Endothelial cell of umbilical vein (primary cell): ENCODE measurements around the gene KCNQ2. TPM values are rescaled to one million over a fixed set of nuclear protein-coding genes. Genes with fewer than 3 reads are reported as not detected.

Experiments used
- BruUV-seq: library from RNA; stranded (reverse); fragments of 400-500 nt; replicated peaks from 2 replicates; lab custom pipeline; 2021; lab: Mats Ljungman, UMichigan
- CTCF ChIA-PET: fragments of 300-600, 350-600 bp; sonication (Branson Sonifier 250); formaldehyde crosslinking; loops from one replicate; lab custom pipeline; 2021; ENCODE audit warnings: antibody characterized with exemption, inconsistent platforms; lab: Charles Lee
- POLR2A ChIA-PET: fragments of 300-600, 350-600 bp; sonication (Branson Sonifier 250); formaldehyde crosslinking; loops from one replicate; lab custom pipeline; 2021; ENCODE audit warnings: antibody characterized with exemption, inconsistent platforms; lab: Charles Lee
- DNase-seq: peaks from one replicate; pipeline ENCODE4 v3.0.0-alpha.2; 2011; ENCODE audit warnings: low read depth, low spot score
- FAIRE-seq: peaks from 2 replicates; lab custom pipeline; 2011; peaks lifted over from hg19 to GRCh38; lab: Jason Lieb, UNC
- H2AFZ ChIP-seq: 2 replicates; pipeline ENCODE4 v1.6.0; 2012; ENCODE audit warnings: low read depth, low read length, control low read depth, inconsistent platforms
- H3K27ac ChIP-seq: 2 replicates; pipeline ENCODE4 v1.5.1; 2011; ENCODE audit warnings: low read depth, mild to moderate bottlenecking, control low read depth, low read length, moderate library complexity; ENCODE audit not compliant: insufficient read depth
- H3K27me3 ChIP-seq, 2 experiments: 2 replicates each; pipeline versions ENCODE4 v1.6.0 to v1.6.1; 2011; ENCODE audit warnings: low read length in 2 of 2, mixed read lengths in 1 of 2; ENCODE audit not compliant: control insufficient read depth in 2 of 2, insufficient read depth in 2 of 2
- H3K36me3 ChIP-seq, 2 experiments: 2 replicates in 1 of 2; 3 replicates in 1 of 2; pipeline ENCODE4 v1.5.1; 2011; ENCODE audit warnings: low read length in 2 of 2, mild to moderate bottlenecking in 1 of 2, moderate library complexity in 1 of 2; ENCODE audit not compliant: control insufficient read depth in 2 of 2, insufficient read depth in 2 of 2; ENCODE audit errors: extremely low read depth in 1 of 2
- H3K4me1 ChIP-seq: 3 replicates; pipeline ENCODE4 v1.5.1; 2011; ENCODE audit warnings: mild to moderate bottlenecking, low read length; ENCODE audit not compliant: control insufficient read depth, insufficient read depth; ENCODE audit errors: extremely low read depth
- H3K4me2 ChIP-seq: 2 replicates; pipeline ENCODE4 v1.6.1; 2011; ENCODE audit warnings: low read length, control low read depth, mixed read lengths; ENCODE audit not compliant: insufficient read depth
- H3K4me3 ChIP-seq, 3 experiments: fragments of 200-600 bp in 1 of 3; sonication (generic), shearing (Covaris generic) in 1 of 3; replicated peaks in 1 of 3; 2 replicates each; pipeline ENCODE4 v1.5.1; 2011 to 2016; ENCODE audit warnings: control low read depth in 3 of 3, low read length in 3 of 3, mild to moderate bottlenecking in 2 of 3, inconsistent platforms in 1 of 3, low read depth in 1 of 3, moderate library complexity in 1 of 3; ENCODE audit not compliant: insufficient read depth in 1 of 3
- H3K79me2 ChIP-seq: 2 replicates; pipeline ENCODE4 v1.6.0; 2012; ENCODE audit warnings: low read length, inconsistent platforms; ENCODE audit not compliant: control insufficient read depth, insufficient read depth
- H3K9ac ChIP-seq: replicated peaks from 2 replicates; pipeline ENCODE3; 2011; ENCODE audit warnings: low read length, control low read depth; ENCODE audit not compliant: insufficient read depth; ENCODE audit errors: extremely low read depth
- H3K9me1 ChIP-seq: replicated peaks from 3 replicates; pipeline ENCODE4 v1.6.0; 2011; ENCODE audit warnings: mild to moderate bottlenecking, low read length; ENCODE audit not compliant: control insufficient read depth, insufficient read depth; ENCODE audit errors: extremely low read depth
- H3K9me3 ChIP-seq: replicated peaks from 2 replicates; pipeline ENCODE4 v1.5.1; 2012; ENCODE audit warnings: low read length, inconsistent platforms; ENCODE audit not compliant: control insufficient read depth, insufficient read depth
- H4K20me1 ChIP-seq: replicated peaks from 2 replicates; pipeline ENCODE3; 2011; ENCODE audit warnings: mild to moderate bottlenecking, low read length; ENCODE audit not compliant: control insufficient read depth, insufficient read depth; ENCODE audit errors: extremely low read depth
- EZH2 ChIP-seq: IDR thresholded peaks from 2 replicates; pipeline ENCODE4 v1.6.1; 2012; ENCODE audit warnings: borderline replicate concordance, low read depth, mild to moderate bottlenecking, moderate library complexity, low read length, inconsistent platforms; ENCODE audit not compliant: severe bottlenecking
- FOS ChIP-seq: IDR thresholded peaks from 2 replicates; pipeline ENCODE4 v1.6.1; 2011; ENCODE audit warnings: mild to moderate bottlenecking, low read length, moderate library complexity, borderline replicate concordance; ENCODE audit not compliant: insufficient read depth
- GATA2 ChIP-seq: IDR thresholded peaks from 2 replicates; pipeline ENCODE4 v1.7.0; 2011; ENCODE audit warnings: low read depth, mild to moderate bottlenecking, moderate library complexity, mixed read lengths, low read length; ENCODE audit not compliant: insufficient read length, insufficient read depth
- JUN ChIP-seq: IDR thresholded peaks from 2 replicates; pipeline ENCODE4 v1.6.1; 2011; ENCODE audit warnings: borderline replicate concordance, low read depth; ENCODE audit not compliant: insufficient read length, insufficient read depth
- MAX ChIP-seq: IDR thresholded peaks from 2 replicates; pipeline ENCODE4 v1.6.1; 2011; ENCODE audit not compliant: insufficient read depth, insufficient read length
- MYC ChIP-seq: IDR thresholded peaks from one replicate; pipeline ENCODE4 v1.6.1; 2011; ENCODE audit warnings: mild to moderate bottlenecking, low read depth, low read length
- POLR2A ChIP-seq: IDR thresholded peaks from 2 replicates; pipeline ENCODE4 v1.6.1; 2012; ENCODE audit warnings: low read depth, mild to moderate bottlenecking, control low read depth, low read length
- POLR2AphosphoS5 ChIP-seq: IDR thresholded peaks from 2 replicates; pipeline ENCODE4 v1.6.1; 2012; ENCODE audit warnings: low read depth, mild to moderate bottlenecking, control low read depth, low read length, moderate library complexity; ENCODE audit not compliant: insufficient read depth
- dilution Hi-C: fragments of 300-500 bp; cut with MboI; formaldehyde crosslinking; loops from one replicate; pipeline ENCODE4 v1.15.0; 2019; ENCODE audit warnings: low sequenced_read_pairs; ENCODE audit not compliant: extremely low pct_ligation_motif_present
- intact Hi-C: fragments of 100-400 bp; cut with micrococcal nuclease; formaldehyde crosslinking; loops from one replicate; pipeline ENCODE4 v1.10.0; 2022
- polyA plus RNA-seq, 4 experiments: library from polyadenylated mRNA; depleted of rRNA in 3 of 4; stranded (reverse) in 3 of 4; unstranded in 1 of 4; fragments of >200 nt; gene quantifications; 2 replicates each; pipeline versions ENCODE4 v1.2.1 to v1.2.3, GENCODE V29; 2011 to 2012; ENCODE audit warnings: missing spikeins in 1 of 4
- total RNA-seq: library from RNA; stranded (reverse); gene quantifications from 2 replicates; pipeline ENCODE4 v1.2.3, GENCODE V29; 2021
- TF ChIP-seq, protein P1 (sequence below), 2 donors: IDR thresholded peaks; 1 replicate in 1 of 2; 2 replicates in 1 of 2; pipeline ENCODE4 v1.5.1; 2011; ENCODE audit warnings: low read length in 2 of 2, mild to moderate bottlenecking in 2 of 2, moderate library complexity in 2 of 2, control low read depth in 1 of 2, inconsistent platforms in 1 of 2, low read depth in 1 of 2; ENCODE audit not compliant: insufficient read depth in 1 of 2; ENCODE audit errors: extremely low read depth in 1 of 2

The KCNQ2 gene
- total and polyA plus RNA-seq, 2 donors (not counting 3 experiments of a cell fraction or from before 2014, with no cell fraction given) = not detected

DNA sequence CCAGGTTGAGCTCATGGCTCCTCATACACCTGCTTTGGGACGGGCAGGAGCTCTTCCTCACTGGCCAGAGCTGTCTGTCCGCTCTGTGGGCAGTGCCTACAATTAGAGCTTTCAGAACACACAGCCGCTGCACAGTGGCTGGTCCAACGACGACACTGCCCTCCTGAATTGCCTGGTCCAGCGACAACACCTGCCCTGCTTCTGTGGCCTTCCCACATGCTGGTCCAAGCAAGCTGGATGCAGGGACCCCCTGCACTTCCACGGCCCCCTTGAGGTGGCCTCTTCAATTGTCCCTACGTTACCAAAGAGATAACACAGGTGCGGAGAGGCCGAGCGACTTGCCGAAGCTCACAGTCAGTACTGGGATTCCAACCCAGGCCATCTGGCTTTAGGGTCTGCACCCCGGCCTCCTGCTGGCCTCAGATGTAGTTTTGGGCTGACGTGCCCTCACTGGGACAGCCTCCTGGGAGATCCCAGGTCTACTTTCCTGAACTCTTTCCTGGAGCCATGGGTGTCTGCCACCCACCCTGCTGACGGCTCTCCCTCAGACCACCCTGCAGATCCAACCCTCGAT, 109.9 kb downstream of the KCNQ2 start:
- DNase-seq (no peak), FAIRE-seq (no peak)
- Histone ChIP-seq H3K4me2 (no peak overlapping the region), H3K36me3 (no peaks in the 10 kb centered on the region), H3K9me3 (no peaks in the 10 kb centered on the region), H2AFZ (no peak overlapping the region), H4K20me1 (no peaks in the 10 kb centered on the region), H3K4me3 (no peak overlapping the region), H3K9ac (no peak overlapping the region), H3K27ac (no peak overlapping the region), H3K9me1 (no peaks in the 10 kb centered on the region), H3K79me2 (no peaks in the 10 kb centered on the region), H3K27me3 (peaks cover 9 to 15% of the 10 kb centered on the region in 2 experiments), H3K4me1 (no peaks in the 10 kb centered on the region)
- dilution Hi-C loops = no loop called here
- TF ChIP-seq, protein P1, sequence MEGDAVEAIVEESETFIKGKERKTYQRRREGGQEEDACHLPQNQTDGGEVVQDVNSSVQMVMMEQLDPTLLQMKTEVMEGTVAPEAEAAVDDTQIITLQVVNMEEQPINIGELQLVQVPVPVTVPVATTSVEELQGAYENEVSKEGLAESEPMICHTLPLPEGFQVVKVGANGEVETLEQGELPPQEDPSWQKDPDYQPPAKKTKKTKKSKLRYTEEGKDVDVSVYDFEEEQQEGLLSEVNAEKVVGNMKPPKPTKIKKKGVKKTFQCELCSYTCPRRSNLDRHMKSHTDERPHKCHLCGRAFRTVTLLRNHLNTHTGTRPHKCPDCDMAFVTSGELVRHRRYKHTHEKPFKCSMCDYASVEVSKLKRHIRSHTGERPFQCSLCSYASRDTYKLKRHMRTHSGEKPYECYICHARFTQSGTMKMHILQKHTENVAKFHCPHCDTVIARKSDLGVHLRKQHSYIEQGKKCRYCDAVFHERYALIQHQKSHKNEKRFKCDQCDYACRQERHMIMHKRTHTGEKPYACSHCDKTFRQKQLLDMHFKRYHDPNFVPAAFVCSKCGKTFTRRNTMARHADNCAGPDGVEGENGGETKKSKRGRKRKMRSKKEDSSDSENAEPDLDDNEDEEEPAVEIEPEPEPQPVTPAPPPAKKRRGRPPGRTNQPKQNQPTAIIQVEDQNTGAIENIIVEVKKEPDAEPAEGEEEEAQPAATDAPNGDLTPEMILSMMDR (IDR thresholded peaks at IDR 0.05; ENCODE audit: extremely low read depth in 1 of 2, insufficient read depth in 1 of 2, low read depth in 1 of 2, low read length in 2 of 2) = no peak
- TF ChIP-seq MAX = no peak
- TF ChIP-seq EZH2 = no peak
- TF ChIP-seq GATA2 = no peak
- TF ChIP-seq JUN = no peak
- TF ChIP-seq POLR2AphosphoS5 = no peak
- TF ChIP-seq MYC = no peak
- no peak for TF ChIP-seq POLR2A
- no peak for TF ChIP-seq FOS
- ChIA-PET CTCF (interaction anchor here (0.7 to 2.6 kb wide), 4 partner anchors 9 to 53 kb away, joined by 4 to 8 read pairs (median 6); no protein-coding TSS in a partner anchor), POLR2A (interaction anchor here (0.7 kb wide), 1 partner anchor 618 kb away, joined by 3 read pairs; the partner anchor contains the start of gene PRPF6)
- no TSS peak for BruUV-seq
- intact Hi-C loops = no loop called here
